HG03139 (cell line): ENCODE measurements around the gene DISP1.
A peak's percentile ranks its signal among the peaks of the same experiment; 100 is the strongest.

Source experiments
- ATAC-seq: cut with Tn5 transposase; IDR thresholded peaks from one replicate; pipeline ENCODE4 v1.9.1; 2021; ENCODE audit not compliant: unreplicated experiment

DISP1 gene, protein sequence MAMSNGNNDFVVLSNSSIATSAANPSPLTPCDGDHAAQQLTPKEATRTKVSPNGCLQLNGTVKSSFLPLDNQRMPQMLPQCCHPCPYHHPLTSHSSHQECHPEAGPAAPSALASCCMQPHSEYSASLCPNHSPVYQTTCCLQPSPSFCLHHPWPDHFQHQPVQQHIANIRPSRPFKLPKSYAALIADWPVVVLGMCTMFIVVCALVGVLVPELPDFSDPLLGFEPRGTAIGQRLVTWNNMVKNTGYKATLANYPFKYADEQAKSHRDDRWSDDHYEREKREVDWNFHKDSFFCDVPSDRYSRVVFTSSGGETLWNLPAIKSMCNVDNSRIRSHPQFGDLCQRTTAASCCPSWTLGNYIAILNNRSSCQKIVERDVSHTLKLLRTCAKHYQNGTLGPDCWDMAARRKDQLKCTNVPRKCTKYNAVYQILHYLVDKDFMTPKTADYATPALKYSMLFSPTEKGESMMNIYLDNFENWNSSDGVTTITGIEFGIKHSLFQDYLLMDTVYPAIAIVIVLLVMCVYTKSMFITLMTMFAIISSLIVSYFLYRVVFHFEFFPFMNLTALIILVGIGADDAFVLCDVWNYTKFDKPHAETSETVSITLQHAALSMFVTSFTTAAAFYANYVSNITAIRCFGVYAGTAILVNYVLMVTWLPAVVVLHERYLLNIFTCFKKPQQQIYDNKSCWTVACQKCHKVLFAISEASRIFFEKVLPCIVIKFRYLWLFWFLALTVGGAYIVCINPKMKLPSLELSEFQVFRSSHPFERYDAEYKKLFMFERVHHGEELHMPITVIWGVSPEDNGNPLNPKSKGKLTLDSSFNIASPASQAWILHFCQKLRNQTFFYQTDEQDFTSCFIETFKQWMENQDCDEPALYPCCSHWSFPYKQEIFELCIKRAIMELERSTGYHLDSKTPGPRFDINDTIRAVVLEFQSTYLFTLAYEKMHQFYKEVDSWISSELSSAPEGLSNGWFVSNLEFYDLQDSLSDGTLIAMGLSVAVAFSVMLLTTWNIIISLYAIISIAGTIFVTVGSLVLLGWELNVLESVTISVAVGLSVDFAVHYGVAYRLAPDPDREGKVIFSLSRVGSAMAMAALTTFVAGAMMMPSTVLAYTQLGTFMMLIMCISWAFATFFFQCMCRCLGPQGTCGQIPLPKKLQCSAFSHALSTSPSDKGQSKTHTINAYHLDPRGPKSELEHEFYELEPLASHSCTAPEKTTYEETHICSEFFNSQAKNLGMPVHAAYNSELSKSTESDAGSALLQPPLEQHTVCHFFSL (N-terminal part only)

DNA sequence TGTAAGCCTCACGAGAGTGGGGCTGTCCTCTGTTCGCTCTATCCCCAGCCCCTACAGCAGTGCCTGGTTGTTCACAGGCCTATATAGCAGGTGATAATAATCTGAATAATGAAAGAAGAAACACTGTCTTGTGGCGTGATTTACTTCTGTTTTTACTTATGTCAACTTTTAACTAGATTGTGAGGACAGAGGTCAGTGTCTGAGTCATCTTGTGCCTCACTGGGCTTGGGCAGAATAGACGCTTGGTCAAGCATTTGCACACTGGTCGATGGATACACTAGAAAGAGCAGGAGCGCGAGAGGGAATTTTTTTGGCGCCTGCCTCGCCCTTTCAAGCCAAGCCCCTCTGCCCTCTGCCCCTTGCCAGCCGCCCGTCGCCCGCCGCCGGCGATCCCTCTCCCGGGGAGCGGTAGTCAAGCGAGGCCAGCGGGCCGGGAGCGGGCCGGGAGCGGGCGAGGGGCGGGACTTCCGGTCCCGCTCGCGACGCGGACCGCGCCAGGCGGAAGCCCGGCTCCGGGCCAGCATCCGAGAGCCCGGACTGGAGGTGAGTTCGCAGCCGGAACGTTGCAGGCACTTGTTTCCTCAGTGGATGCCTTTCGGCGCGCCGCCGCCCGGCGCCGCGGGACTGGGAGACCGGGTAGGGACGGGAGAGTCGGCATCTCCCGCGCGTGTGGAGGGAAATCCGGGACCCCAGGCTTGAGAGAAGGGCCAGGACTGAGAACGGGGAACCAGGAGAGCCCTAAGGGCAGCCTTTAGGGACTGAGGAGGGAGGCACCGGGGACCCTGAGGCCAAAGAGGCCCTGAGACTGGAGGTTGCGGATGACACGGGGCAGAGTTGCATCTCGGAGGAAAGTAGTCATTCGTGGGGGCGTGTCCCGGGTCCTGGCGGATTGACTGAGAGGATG lies at the start of gene DISP1:
TSS of gene DISP1 (plus strand) at position 504 of the 904 bp plus-strand sequence. CDS start 127,785 bp downstream, outside the sequence.
- peak; percentile 92 for ATAC-seq

DNA sequence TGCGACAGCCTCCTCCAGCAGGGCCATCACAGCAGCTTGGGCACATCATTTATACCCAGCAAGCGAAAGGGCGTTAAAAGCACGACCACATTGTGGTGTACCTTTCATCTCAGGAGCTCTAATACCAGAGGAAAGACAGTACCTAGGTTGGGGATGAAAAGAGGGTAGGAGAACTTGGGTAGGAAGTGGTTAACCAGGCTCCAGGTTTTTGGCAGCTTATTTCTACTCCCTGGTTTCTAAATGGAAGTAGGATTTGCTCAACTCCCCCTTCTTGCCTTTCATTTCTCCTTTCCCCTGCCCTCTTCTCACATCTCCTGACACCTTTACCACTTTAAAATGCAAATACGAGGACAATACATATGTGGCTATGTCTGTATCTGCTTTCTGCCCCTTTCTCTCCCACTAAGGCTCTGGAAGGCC lies 47.7 kb upstream of the DISP1 start:
- no peak for ATAC-seq

DNA sequence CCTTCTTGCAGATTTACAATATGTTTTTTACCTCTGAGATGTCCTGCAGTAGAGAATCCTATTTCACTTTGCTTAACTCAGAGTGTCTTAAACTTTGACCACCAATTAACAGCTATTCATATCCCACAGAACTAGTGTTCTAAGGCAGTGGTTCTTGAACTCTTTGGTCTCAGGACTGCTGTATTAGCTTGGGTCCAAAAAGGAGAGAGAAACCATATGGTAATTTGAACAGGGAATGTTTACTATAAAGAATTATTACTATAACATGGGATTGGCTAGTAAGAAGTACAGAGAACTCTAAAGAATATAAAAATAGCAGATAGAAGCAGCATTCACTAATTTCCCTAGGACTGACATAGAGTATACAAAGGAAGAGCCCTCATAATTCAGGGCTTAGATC lies 46.2 kb upstream of the DISP1 start:
- ATAC-seq, result no peak

DNA sequence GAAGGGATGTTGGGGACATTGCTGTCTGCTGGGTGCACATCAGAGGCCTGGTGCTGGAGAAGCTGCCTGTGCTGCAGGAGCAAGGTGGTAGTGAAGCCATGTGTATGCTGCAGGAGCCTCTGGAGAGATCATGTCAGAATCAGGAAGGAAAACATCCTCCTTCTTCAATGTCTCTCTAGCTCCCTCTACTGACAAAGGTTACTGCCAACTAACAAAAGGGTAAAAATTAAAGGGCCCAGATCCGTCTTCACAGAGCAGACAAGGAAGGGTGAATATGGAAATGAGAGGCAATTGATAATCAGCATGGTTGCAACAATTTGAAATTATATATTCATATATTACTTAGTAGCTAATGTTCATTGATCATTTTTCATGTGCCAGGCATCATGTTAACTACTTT lies 45.7 kb upstream of the DISP1 start:
- no peak for ATAC-seq

DNA sequence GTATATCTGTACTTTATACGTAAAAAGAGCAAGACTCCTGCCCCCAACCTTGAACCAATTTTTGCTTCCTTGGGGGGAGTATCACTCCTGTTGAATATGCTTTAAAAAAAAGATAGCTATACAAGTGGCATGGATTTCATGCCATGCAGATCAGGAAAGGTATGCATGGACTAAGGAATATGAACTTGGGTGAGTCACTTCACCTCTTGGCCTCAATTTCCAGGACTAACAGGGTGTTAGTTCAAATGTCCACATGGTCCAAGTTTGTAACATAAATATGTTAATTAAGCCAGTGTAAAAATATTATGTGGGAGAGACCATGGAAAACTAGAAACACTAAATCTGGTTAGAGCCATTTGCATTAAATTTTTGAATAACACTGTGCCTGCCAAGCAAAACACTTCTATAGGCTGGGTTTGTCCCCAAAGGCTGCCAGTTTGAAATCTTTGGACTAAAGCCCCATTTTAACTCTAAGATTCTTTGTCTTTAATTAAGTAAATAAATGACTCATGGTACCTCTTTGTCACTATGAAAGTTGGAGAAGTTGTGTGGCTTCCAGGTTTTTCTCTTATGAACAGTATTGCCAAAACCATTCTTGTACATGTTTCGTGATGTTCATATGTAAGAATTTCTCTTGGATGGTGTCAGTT lies 44.7 kb upstream of the DISP1 start:
- ATAC-seq, result no peak

DNA sequence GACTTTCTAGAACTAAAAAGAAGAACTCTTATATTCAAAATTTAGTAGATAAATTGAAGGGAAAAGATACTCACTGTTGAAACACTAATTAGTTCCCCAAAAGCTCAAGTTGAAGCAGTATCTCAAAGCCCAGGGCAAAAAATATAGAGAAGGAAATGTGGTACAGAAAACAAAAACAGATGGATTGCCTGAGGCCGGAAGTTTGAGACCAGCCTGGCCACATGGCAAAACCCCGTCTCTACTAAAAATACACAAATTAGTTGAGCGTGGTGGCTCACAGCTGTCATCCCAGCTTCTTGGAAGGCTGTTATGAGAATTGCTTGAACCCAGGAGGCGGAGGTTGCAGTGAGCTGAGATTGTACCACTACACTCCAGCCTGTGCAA lies 41.9 kb upstream of the DISP1 start:
- peak; percentile 68 for ATAC-seq

DNA sequence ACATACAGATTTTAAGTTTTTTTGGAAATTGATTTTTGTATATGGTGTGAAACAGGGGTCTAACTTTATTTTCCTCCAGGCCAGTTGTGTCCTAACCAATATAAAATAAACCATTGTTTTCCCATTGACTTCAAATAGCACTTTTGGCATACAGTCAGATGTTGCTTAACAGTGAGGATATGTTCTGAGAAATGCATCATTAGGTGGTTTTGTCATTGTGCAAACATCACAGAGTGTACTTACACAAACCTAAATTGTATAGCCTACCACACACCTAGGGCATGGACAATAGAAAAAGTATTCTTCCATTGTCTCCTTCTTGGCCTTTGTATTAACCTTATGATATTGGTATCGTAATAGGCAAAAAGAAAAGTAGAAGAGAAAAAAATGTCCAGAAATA lies 37.4 kb upstream of the DISP1 start:
- no peak for ATAC-seq

DNA sequence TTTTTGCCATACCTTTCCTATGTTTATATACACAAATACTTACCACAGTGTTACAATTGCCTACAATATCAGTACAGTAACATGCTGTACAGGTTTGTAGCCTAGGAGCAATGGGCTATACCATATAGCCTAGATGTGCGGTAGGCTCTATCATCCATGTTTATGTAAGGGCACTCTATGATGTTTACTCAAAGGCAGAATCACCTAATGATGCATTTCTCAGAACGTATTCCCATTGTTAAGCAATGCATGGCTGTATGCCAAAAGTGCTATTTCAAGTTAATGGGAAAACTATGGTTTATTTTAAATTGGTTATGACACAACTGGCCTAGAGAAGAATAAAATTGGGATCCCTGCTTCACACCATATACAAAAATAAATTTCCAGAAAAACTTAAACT lies 36.9 kb upstream of the DISP1 start:
- no peak for ATAC-seq

DNA sequence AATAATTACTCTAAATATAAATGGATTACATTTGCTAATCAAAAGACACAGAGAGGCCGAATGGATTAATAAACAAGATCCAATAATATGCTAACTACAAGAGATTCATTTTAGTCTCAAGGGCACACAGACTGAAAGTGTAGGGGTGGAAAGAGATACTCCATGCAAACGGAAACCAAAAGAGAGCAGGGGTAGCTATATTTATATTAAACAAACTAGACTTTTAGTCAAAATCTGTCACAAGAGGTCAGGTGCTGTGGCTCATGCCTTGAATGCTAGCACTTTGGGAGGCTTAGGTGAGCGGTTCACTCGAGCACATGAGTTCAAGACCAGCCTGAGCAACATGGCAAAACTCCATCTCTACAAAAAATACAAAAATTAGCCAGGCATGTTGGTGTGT lies 33.6 kb upstream of the DISP1 start:
- no peak for ATAC-seq

DNA sequence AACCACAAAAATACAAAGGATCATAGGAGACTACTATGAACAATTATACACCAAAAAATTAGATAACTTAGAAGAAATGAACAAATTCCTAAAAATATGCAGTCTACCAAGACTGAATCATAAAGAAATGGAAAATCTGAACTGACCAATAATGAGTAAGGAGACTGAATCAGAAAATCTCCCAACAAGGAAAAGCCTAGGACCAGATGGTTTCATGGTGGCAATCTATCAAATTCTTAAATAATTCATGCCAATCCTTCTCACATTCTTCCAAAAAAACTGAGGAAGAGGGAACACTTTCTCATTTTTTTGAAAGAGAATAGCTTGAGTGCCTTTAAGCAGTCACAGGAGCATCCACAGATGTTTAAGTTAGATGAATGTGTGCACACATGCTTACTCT lies 31.8 kb upstream of the DISP1 start:
- ATAC-seq, result no peak

DNA sequence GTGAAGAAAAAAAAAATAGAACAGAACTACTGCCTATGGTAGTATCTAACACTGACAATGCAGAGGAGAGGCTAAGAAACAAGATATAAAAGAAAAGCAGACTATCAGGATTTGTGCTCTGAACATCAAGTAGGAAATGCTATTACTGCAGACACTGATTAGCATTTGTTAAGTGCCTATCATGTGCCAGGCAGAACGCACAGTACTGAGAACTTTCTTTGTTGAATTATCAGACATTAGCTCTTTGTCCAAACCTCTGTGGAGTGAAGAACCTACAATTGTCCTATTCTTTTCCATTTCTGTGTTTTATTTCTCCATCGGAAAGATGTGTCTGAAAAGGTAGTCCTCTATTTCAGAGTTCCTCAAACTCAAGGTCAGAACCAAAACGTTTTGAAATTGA lies 30.5 kb upstream of the DISP1 start:
- ATAC-seq, result no peak

DNA sequence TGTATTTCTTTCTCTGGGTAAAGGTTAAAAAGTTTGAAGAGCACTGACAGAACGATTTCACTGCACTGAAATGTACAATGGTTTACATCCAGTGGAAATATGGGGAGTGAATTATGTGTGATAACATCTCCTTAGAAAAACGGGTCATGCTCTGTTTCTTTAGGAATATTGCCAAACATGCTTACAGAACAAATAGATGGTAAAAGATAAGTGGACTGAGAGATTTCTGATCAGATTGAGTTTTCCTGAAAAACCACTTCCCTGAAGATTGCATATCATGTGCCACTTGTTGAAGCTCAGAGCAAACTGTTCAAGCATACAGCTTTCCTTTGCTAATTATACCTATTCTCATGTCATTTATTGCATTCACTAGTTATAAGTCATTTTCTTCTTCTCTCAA lies 29.9 kb upstream of the DISP1 start:
- no peak for ATAC-seq

DNA sequence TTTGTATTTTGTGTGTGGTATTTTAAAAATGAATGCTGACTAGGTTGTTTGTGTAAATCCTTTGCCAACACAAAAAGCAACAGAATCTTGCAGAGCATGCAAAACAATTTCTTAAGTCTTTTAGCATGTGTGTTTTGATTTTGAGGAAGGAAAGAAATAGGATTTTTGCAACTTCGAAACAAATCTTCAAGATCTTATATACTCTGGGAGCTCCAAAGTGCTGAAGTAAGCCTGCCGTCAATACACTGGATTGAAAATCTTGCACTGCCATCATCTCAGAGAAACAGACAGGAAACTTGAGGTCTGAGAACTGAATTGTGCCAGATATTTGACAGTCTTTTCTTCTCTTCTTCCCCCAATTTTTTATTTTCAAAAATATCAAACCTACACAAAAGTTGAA lies 29.3 kb upstream of the DISP1 start:
- no peak for ATAC-seq

DNA sequence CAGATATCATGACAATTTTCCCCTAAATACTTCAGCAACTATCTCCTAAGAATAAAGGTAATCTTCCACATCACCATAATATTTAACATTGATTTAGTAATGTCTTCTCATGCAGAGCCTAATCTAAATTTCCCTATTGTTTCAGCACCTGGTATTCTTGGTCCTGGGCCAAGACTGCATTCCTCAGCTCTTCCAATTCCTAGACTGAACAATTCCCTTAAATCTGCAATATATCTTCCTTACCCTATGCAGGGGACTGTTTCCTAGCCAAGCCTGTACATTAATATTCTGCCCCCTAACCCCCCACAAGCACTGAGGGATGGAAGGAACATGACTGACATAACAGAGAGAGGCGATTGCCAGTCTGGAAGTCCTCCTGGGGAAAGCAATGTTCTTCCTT lies 28.7 kb upstream of the DISP1 start:
- no peak for ATAC-seq

DNA sequence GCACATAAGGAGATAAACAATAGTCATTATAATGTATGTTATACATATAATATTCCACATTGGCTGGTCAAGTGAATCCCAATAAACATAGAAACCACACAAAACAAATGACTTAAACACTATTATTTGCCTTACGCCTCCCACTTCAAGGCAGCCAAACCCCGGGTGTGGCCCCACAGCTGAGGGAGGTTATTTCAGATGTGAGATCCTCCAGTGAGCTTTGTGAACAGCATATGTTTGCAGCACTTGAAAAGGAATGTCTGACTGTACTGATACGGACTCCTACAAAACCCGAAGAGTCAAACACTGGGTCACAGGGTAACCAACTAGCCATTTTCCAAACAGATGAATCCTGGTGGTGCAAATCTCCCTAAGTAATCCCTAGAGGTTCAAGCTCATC lies 27.1 kb upstream of the DISP1 start:
- ATAC-seq, result no peak

DNA sequence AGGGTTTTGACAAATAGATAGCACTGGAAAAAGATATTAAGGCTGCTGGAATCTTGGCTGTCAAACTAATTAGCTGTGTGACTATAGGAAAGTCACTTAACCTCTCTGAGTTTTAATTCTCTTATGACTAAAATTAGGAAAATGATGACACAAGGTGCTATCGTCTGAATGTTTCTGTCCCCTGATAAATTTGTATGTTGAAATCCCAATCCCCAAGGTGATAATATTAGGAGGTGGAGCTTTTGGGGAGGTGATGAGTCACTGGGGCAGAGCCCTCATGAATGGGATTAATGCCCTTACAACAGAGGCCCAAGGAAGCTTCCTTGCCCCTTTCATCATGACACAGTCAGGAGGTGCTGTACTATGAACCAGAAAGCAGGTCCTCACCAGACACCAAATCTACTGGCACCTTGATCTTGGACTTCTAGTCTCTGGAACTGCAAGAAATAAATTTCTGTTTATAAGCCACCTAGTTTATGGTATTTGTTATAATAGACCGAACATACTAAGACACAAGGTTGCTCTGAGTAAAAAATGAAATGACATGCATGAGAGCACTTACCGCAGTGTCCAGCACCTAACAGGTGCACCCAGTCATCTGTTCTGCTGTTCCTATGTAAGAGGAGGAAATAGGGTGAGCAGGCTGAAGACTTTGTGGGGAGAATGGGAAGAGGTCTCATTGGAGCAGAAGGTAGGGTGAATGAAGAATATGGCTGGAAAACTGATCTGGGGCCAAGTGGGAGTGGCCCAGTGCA lies 26.3 kb upstream of the DISP1 start:
- no peak for ATAC-seq

DNA sequence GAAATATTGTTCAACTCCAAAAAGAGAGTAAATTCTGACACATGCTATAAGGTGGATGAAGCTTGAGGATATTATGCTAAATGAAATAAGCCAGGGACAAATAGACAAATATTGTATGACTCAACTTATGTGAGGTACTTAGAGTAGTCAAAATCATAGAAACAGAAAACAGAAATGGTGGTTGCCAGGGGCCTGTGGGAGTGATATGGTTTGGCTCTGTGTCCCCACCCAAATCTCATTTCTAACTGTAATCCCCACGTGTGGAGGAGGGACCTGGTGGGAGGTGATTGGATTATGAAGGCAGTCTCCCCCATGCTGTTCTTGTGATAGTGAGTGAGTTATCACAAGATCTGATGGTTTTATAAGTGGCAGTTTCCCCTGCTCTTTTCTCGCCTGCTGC lies 24.7 kb upstream of the DISP1 start:
- ATAC-seq, result no peak

DNA sequence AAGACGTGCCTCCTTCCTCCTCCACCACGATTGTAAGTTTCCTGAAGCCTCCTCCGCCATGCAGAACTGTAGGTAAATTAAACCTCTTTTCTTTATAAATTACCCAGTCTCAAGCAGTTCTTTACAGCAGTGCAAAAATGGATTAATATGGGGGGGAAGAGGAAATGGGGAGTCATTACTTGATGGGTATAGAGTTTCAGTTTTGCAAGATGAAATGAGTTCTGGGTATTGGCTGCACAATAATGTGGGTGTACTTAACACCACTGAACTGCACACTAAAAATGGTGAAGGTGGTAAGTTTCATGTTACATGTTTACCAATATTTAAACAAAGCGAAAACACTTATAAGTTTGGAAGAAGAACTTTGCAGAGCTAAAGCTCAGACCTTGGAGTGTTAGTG lies 24.3 kb upstream of the DISP1 start:
- ATAC-seq, result no peak

DNA sequence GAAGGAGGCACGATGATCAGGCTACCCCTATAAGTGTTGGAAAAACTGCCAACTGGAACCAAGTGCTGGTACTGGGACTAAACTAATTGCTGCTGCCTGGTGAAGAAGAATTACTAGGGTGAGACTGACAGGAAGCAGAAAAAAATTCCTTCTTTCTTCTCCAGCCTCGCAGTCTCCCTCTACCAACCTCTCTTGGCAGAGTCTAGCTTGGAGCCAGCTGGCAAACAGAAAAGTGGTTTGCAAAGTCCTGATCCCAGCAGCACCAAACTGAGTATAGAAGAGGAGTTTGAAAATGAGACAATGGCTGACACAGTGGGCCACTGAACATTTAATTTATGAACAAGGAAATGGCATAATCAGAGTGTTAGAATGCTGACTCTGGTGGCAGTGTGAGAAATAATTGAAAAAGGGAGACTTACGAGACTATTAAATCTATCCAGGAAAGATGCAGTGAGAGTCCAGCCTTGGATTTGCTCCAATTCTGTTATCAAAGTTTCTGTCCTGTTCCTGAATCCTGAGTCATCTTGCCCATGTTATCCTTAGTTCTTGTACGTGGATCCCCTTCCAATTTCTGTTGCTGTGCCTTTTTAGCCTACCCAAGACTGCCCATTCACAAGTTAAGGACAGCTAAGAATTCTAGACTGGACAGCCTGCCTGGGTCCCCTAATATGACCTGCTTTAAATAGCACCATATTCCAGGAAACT lies 23.7 kb upstream of the DISP1 start:
- ATAC-seq, result no peak
